ENCODE results near the gene BTBD2. TPM values are rescaled to one million over a fixed set of nuclear protein-coding genes. Genes with fewer than 3 reads are reported as not detected.

Gene BTBD2
- total and polyA plus RNA-seq, 2 of the 13 experiments (the other 11 are each of a cell fraction or from before 2014, with no cell fraction given) = 28.1 to 45.3 TPM

- TF ChIP-seq CENPT (CRISPR knock-in tag; IDR thresholded peaks at IDR 0.05; ENCODE audit: low read depth) = no peak
Measured at GRCh38 chr19:2064395-2064787, 48.9 kb upstream of the BTBD2 start (continued).

- Histone ChIP-seq H3K36me3 (replicated peaks in 1 of 2; ENCODE audit: control insufficient read depth in 1 of 2, insufficient read depth in 2 of 2, low read length in 2 of 2) (no peaks in the 10 kb centered on the region), H3K4me1 (ENCODE audit: insufficient read depth, low read length) (peaks cover 71% of the 10 kb centered on the region), H2AFZ (ENCODE audit: low read length) (no peak overlapping the region), H3K4me3 (replicated peaks in 1 of 3; ENCODE audit: insufficient read depth in 1 of 3, low read depth in 2 of 3, low read length in 3 of 3) (no peak overlapping the region), H3K27me3 (ENCODE audit: control insufficient read depth in 1 of 2, insufficient read depth in 2 of 2, low read length in 2 of 2) (no peaks in the 10 kb centered on the region; a peak in 1 of 5 replicates), H3K9ac (ENCODE audit: insufficient read depth, low read depth, low read length) (no peak overlapping the region), H3K4me2 (ENCODE audit: low read depth, low read length) (no peak overlapping the region), H4K20me1 (ENCODE audit: insufficient read depth, low read length) (no peaks in the 10 kb centered on the region), H3K79me2 (ENCODE audit: insufficient read depth, low read length) (no peaks in the 10 kb centered on the region), H3K9me3 (ENCODE audit: low read length) (no peaks in the 10 kb centered on the region), H3K27ac (ENCODE audit: extremely low read length, insufficient read depth, low read length) (no peak overlapping the region)
- ATAC-seq = no peak
- BruUV-seq (replicated peaks) = no TSS peak
- in situ Hi-C loops (cut with HindIII; ENCODE audit: extremely low pct_ligation_motif_present, low pct_unique_long_range_greater_than_20kb) (loop anchor here (5.0 to 10.0 kb wide), 2 partner anchors 42 to 129 kb away; no protein-coding TSS in a partner anchor), intact Hi-C loops (cut with micrococcal nuclease; ENCODE audit: unreplicated experiment) (no loop called here)
- CTCF ChIA-PET (ENCODE audit: low intra/inter-chr PET ratio, low total read pairs) = no interaction called here
- FAIRE-seq = no peak
- POLR2A ChIA-PET = interaction anchor here (1.4 kb wide), 1 partner anchor 44 kb away, joined by 5 read pairs; no protein-coding TSS in a partner anchor
- no peak for TF ChIP-seq SRY (CRISPR knock-in tag; IDR thresholded peaks at IDR 0.05)
- peak; percentile 43; the same call in 1 of the 2 replicates for TF ChIP-seq ZBTB33 (CRISPR knock-in tag; IDR thresholded peaks at IDR 0.05)
- TF ChIP-seq MYPOP (CRISPR knock-in tag; IDR thresholded peaks at IDR 0.05) = no peak
- TF ChIP-seq MZF1 (CRISPR knock-in tag; IDR thresholded peaks at IDR 0.05; ENCODE audit: borderline replicate concordance) = no peak
- TF ChIP-seq CENPX (CRISPR knock-in tag; IDR thresholded peaks at IDR 0.05) = no peak
- DNase-seq (ENCODE audit: low spot score) = no peak
- WGBS (ENCODE audit: low lambda C conversion rate) = 65% methylated on average over 8 of the region's 8 CpGs
Measured at GRCh38 chr19:2063824-2064223, 48.3 kb upstream of the BTBD2 start.

All from HepG2 (cell line).